Activated T-helper 1 cell treated with anti-CD3 and anti-CD28 coated beads, Interleukin-2, amount 50 U/mL, for 16 hours (primary cell): Measurements from ENCODE around the gene BIRC5.

Experiments
- DNase-seq, 2 donors: peaks; one replicate each; pipeline ENCODE4 v3.0.0-alpha.2; 2020; ENCODE audit warnings: low read depth in 1 of 2, low spot score in 1 of 2

Gene BIRC5

DNA sequence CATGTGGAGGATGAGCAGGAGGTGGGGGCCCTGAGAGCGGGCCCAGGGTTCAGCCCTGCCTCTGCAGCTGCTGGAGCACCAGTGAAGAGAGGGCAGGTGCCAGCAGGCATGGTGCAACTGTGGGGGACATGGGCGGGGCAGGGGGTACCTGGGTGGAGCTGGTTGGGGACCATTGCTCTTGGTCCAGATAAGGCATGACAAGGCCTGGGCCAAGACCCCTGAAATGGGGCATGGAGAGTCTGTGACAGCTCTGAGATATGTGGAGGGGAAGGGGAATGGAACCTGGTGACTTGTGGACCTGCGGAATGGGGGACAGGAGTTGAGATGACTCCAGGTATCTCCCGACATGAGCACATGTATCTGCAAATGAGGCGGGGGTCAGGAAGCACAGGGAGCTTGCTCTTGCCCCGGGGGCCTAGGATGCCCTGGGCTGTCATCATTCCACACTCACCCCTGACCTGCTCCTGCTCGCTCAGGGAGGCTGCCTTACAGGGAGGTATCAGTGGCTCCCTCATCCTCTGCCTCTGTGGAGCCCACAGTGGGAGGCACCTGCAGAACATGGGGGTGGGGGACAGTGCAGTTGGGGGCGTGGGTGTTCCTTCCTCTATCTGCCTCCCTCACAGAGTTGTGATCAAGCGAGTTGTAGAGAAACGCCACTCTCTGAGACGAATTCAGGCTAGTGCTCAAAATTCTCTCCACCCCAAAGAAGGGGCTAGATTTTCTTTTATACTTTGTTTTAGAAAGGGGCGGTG lies 57.5 kb downstream of the BIRC5 start:
- no peak for DNase-seq

DNA sequence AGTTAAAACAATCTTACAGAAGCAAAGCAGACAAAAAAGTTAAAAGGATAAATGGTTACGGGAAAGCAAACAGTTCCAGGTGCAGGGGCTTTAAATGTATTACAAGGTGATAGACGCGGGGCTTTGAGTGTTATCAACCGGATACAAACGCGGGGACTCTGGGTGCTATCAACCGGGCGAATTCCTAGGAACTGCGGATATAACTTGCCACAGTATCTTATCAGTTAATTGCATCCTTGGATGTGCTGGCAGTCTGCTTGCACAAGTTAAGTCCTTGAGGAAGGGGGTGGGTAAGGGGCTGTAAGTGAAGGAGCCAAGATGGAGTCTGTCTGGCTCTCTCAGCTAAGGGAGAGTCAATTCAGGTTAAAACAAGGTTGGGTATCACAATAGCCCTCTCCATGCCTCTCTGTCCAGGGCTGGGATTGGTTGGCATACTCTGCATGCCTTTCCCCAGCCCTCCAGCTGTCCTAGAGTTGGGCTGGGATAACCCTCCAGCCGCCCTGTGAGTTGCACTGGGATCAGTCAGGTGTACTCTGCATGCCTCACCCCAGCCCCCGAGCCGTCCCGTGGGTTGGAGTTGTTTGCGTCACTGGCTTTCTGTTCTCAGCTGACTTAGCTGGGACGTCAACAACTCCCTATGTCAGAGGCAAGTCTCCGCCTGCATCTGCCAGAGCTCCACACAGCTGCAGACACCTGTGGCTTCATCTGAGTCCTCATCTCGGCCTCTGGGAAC lies 58.3 kb downstream of the BIRC5 start:
- DNase-seq, result peak in 1 of 2 donors; percentile 39

DNA sequence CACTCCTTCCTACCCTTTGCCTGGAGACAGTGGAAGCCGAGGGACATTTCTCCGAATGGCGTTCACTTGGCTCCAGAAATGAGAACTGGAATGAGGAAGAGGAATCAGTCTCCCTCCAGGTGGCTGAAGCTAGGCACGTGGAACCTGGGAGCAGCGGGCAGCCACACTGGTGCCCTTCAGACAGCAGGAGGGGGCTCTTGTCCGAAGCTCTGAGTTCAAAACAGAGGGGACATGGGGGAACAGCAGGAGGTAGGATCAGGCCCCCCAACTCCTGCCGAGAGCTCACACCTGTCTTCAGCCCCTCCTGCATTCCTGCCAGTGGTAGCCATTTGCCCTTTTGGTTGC lies 58.8 kb downstream of the BIRC5 start:
- no peak for DNase-seq

- DNase-seq, result no peak
Observed at GRCh38 chr17:78273813-78274212, 59.8 kb downstream of the BIRC5 start.
